HepG2 (cell line): Measurements from ENCODE around the gene DTYMK. TPM values are rescaled to one million over a fixed set of nuclear protein-coding genes. Genes with fewer than 3 reads are reported as not detected.

Experiments used
- NFIC ChIP-seq: IDR thresholded peaks from 2 replicates; pipeline ENCODE4 v1.6.1; 2012; ENCODE audit warnings: mild to moderate bottlenecking, low read length, inconsistent platforms
- NFRKB ChIP-seq: fragments of 450-650 bp; IDR thresholded peaks from 2 replicates; pipeline ENCODE4 v1.6.1; 2017
- NPAS2 ChIP-seq: sonication (generic); formaldehyde crosslinking; IDR thresholded peaks from 2 replicates; pipeline ENCODE4 v1.8.0; 2022; ENCODE audit warnings: mild to moderate bottlenecking, missing genetic modification reagents, borderline replicate concordance
- PRDM15 ChIP-seq: sonication (generic); formaldehyde crosslinking; IDR thresholded peaks from 2 replicates; pipeline ENCODE4 v1.4.0; 2020; ENCODE audit warnings: missing genetic modification reagents
- RXRA ChIP-seq: sonication (generic); formaldehyde crosslinking; IDR thresholded peaks from 2 replicates; pipeline ENCODE4 v1.5.1; 2020; ENCODE audit warnings: missing genetic modification reagents
- SMYD3 ChIP-seq: sonication (generic); formaldehyde crosslinking; IDR thresholded peaks from 2 replicates; pipeline ENCODE4 v1.8.1; 2023; ENCODE audit warnings: mild to moderate bottlenecking, missing genetic modification reagents
- SOX5 ChIP-seq: IDR thresholded peaks from 2 replicates; pipeline ENCODE4 v1.6.1; 2016; ENCODE audit warnings: borderline replicate concordance
- ZBTB34 ChIP-seq: sonication (generic); formaldehyde crosslinking; IDR thresholded peaks from 2 replicates; pipeline ENCODE4 v1.8.0; 2022; ENCODE audit warnings: mild to moderate bottlenecking, missing genetic modification reagents
- ZBTB44 ChIP-seq: sonication (generic); formaldehyde crosslinking; IDR thresholded peaks from 2 replicates; pipeline ENCODE4 v1.4.0; 2020; ENCODE audit warnings: missing genetic modification reagents
- ZFAT ChIP-seq: sonication (generic); formaldehyde crosslinking; conservative IDR thresholded peaks from 2 replicates; pipeline ENCODE4 v1.8.1; 2023; ENCODE audit warnings: missing genetic modification reagents, inconsistent platforms
- ZFP62 ChIP-seq: sonication (generic); formaldehyde crosslinking; IDR thresholded peaks from 2 replicates; pipeline ENCODE4 v1.4.0; 2020; ENCODE audit warnings: missing genetic modification reagents
- ZFP90 ChIP-seq: sonication (generic); formaldehyde crosslinking; IDR thresholded peaks from 2 replicates; pipeline ENCODE4 v1.8.0; 2022; ENCODE audit warnings: missing genetic modification reagents, mild to moderate bottlenecking, inconsistent platforms, borderline replicate concordance
- ZNF280B ChIP-seq: sonication (generic); formaldehyde crosslinking; IDR thresholded peaks from 2 replicates; pipeline ENCODE4 v1.5.0; 2020; ENCODE audit warnings: missing genetic modification reagents, mild to moderate bottlenecking, borderline replicate concordance
- ZNF468 ChIP-seq: sonication (generic); formaldehyde crosslinking; IDR thresholded peaks from 2 replicates; pipeline ENCODE4 v1.8.0; 2022; ENCODE audit warnings: mild to moderate bottlenecking, moderate library complexity, missing genetic modification reagents
- ZNF609 ChIP-seq: sonication (generic); formaldehyde crosslinking; IDR thresholded peaks from 2 replicates; pipeline ENCODE4 v1.4.0; 2020; ENCODE audit warnings: mild to moderate bottlenecking, missing genetic modification reagents, borderline replicate concordance
- ZNF772 ChIP-seq: sonication (generic); formaldehyde crosslinking; IDR thresholded peaks from 2 replicates; pipeline ENCODE4 v1.5.0; 2020; ENCODE audit warnings: mild to moderate bottlenecking, missing genetic modification reagents
- ZSCAN9 ChIP-seq: IDR thresholded peaks from 2 replicates; pipeline ENCODE4 v1.6.1; 2016; ENCODE audit warnings: borderline replicate concordance
- polyA plus RNA-seq, 8 experiments: library from polyadenylated mRNA; depleted of rRNA in 3 of 8; stranded (reverse) in 7 of 8; unstranded in 1 of 8; fragments of >200 nt; fragmentation: Illumina TruSeq in 4 of 8; extraction: Trizol in 4 of 8; gene quantifications; 2 replicates each; pipeline versions ENCODE4 v1.2.1 to v1.2.3, GENCODE V29; 2011 to 2016; ENCODE audit warnings: low read depth in 4 of 8, missing spikeins in 1 of 8, mixed read lengths in 1 of 8; ENCODE audit not compliant: insufficient read depth in 1 of 8
- total RNA-seq, 5 experiments: library from RNA; depleted of rRNA; stranded (reverse); fragments of >200 nt; fragmentation: Illumina TruSeq; extraction: Trizol; gene quantifications; 2 replicates each; pipeline ENCODE4 v1.2.3, GENCODE V29; 2016; ENCODE audit warnings: low read depth in 1 of 5

DTYMK gene
- total and polyA plus RNA-seq, 2 of the 13 experiments (the other 11 are each of a cell fraction or from before 2014, with no cell fraction given) = 57.5 to 134 TPM

- TF ChIP-seq ZNF609 (peak; percentile 83; the same call in 1 of the 2 replicates), SMYD3 (CRISPR knock-in tag) (no peak), ZFP90 (CRISPR knock-in tag) (no peak), NFIC (no peak), RXRA (CRISPR knock-in tag) (peak; percentile 93), ZSCAN9 (CRISPR knock-in tag) (peak; percentile 52; the same call in 1 of the 2 replicates), ZFP62 (CRISPR knock-in tag) (no peak), ZNF468 (no peak), ZNF772 (CRISPR knock-in tag) (no peak), ZNF280B (CRISPR knock-in tag) (no peak), SOX5 (CRISPR knock-in tag) (peak; percentile 65), NPAS2 (CRISPR knock-in tag) (no peak), NFRKB (no peak), ZBTB34 (CRISPR knock-in tag) (no peak), ZFAT (CRISPR knock-in tag) (no peak), ZBTB44 (CRISPR knock-in tag) (no peak), PRDM15 (CRISPR knock-in tag) (no peak)
Observed at GRCh38 chr2:241653210-241653750, 33.3 kb downstream of the DTYMK start (continued).
